K562 (cell line): ENCODE measurements around the gene KCNJ5.

Experiments
- CGGBP1 ChIP-seq: fragments of 250-450 bp; sonication (Bioruptor Pico); IDR thresholded peaks from 2 replicates; pipeline ENCODE4 v1.9.0; 2021; ENCODE audit warnings: mild to moderate bottlenecking
- CTCF ChIP-seq, 3 experiments: IDR thresholded peaks in 2 of 3; conservative IDR thresholded peaks in 1 of 3; 2 replicates each; pipeline ENCODE4 v1.5.1; 2011 to 2012; ENCODE audit warnings: low read length in 3 of 3, mild to moderate bottlenecking in 3 of 3, control low read depth in 2 of 3, improper control_type of control experiment in 1 of 3, inconsistent platforms in 1 of 3, low read depth in 1 of 3, mixed read lengths in 1 of 3, moderate library complexity in 1 of 3; ENCODE audit not compliant: insufficient read depth in 2 of 3
- FOXK1 ChIP-seq: sonication (generic); formaldehyde crosslinking; IDR thresholded peaks from 2 replicates; pipeline ENCODE4 v1.8.0; 2022; ENCODE audit warnings: missing genetic modification reagents, mild to moderate bottlenecking, borderline replicate concordance
- HDAC6 ChIP-seq: IDR thresholded peaks from 2 replicates; pipeline ENCODE4 v1.6.1; 2012; ENCODE audit warnings: low read depth, mild to moderate bottlenecking, control low read depth, inconsistent platforms, low read length, moderate library complexity
- POLR2A ChIP-seq: fragments of 450-650 bp; conservative IDR thresholded peaks from 2 replicates; pipeline ENCODE4 v1.6.1; 2016
- TAF1 ChIP-seq: IDR thresholded peaks from 2 replicates; pipeline ENCODE4 v1.6.1; 2011; ENCODE audit warnings: mild to moderate bottlenecking, low read length, moderate library complexity; ENCODE audit not compliant: insufficient read depth, control insufficient read depth, severe bottlenecking; ENCODE audit errors: extremely low read depth
- TRIM28 ChIP-seq: fragments of 450-650 bp; IDR thresholded peaks from 2 replicates; pipeline ENCODE4 v1.6.1; 2017

DNA sequence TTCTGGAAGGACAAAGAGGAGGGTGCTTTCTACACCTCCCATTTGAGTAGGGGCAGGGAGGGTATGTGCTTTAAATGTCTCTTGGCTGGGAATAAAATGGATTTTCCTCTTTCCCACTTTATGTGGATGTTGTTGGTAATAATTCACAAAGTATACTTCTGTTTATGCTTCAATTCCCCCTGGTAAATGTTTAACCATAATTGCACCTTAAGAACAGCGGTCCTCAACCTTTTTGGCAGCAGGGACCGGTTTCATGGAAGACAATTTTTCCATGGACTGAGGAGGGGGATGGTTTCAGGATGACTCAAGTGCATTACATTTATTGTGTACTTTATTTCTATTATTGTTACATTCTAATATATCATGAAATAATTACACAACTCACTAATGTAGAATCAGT, 55.5 kb downstream of the KCNJ5 start:
- no peak for TF ChIP-seq FOXK1 (CRISPR knock-in tag)
- TF ChIP-seq CTCF (IDR thresholded peaks at IDR 0.05 in 2 of 3, conservative IDR thresholded peaks at IDR 0.05 in 1 of 3; ENCODE audit: insufficient read depth in 2 of 3, low read depth in 1 of 3, low read length in 3 of 3): no peak
- no peak for TF ChIP-seq CGGBP1 (CRISPR knock-in tag)
- no peak for TF ChIP-seq TRIM28
- TF ChIP-seq POLR2A: no peak
- no peak for TF ChIP-seq TAF1
- TF ChIP-seq HDAC6: no peak
